ENCODE results near the gene COL4A6. TPM values are rescaled to one million over a fixed set of nuclear protein-coding genes. Genes with fewer than 3 reads are reported as not detected.
"Not testable (repeated sequence)": the region's sequence is repeated elsewhere in the genome, so short reads cannot be mapped to it uniquely, and the experiment has no call there.

The COL4A6 gene
- total and polyA plus RNA-seq, 9 donors, result 3.3 to 32.1 (median 11.7) TPM

DNA sequence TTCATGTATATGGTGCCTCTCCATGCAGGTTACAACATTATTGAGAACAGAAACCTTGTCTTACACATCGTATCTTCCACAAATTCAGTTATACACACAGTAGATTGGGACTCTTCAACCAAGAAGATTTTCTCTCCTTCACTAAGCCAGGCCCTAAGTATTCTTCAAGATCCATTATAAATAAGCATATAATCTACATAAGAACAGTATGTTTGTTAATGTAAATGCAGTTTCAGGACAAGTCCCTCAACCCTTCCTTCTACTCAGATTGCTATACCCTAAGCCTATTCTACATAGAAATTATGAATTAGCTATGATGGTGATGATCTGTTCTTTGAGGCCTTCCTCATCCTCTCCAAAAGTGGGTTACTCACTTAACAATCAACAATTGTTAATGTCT, 41.2 kb downstream of the COL4A6 start:
- Histone ChIP-seq H3K27me3 (no peaks in the 10 kb centered on the region), H3K4me3 (no peak overlapping the region), H3K4me1 (ENCODE audit: insufficient read depth) (no peaks in the 10 kb centered on the region), H3K27ac (no peak overlapping the region), H3K9me3 (no peaks in the 10 kb centered on the region), H3K36me3 (no peaks in the 10 kb centered on the region)
- intact Hi-C loops (cut with DNase I), result no loop called here
- TF ChIP-seq EP300 (IDR thresholded peaks at IDR 0.05) (no peak), CTCF (IDR thresholded peaks at IDR 0.05) (no peak), POLR2A (IDR thresholded peaks at IDR 0.05) (no peak)
- WGBS, 3 donors, result 64 to 83% (median 79%) methylated on average over 1 of the region's 1 CpG
- DNase-seq, result no peak

- Histone ChIP-seq H3K4me3 (no peak overlapping the region), H3K36me3 (no peaks in the 10 kb centered on the region), H3K9me3 (no peaks in the 10 kb centered on the region), H3K27me3 (no peaks in the 10 kb centered on the region), H3K27ac (no peak overlapping the region), H3K4me1 (ENCODE audit: insufficient read depth) (no peaks in the 10 kb centered on the region)
- TF ChIP-seq EP300 (IDR thresholded peaks at IDR 0.05), result no peak
- no peak for DNase-seq
- intact Hi-C loops (cut with DNase I), result no loop called here
- WGBS, 3 donors, result 51 to 66% (median 59%) methylated on average over 6 of the region's 6 CpGs
These were observed 41.9 kb downstream of the COL4A6 start for GRCh38 chrX:108396188-108396891.

DNA sequence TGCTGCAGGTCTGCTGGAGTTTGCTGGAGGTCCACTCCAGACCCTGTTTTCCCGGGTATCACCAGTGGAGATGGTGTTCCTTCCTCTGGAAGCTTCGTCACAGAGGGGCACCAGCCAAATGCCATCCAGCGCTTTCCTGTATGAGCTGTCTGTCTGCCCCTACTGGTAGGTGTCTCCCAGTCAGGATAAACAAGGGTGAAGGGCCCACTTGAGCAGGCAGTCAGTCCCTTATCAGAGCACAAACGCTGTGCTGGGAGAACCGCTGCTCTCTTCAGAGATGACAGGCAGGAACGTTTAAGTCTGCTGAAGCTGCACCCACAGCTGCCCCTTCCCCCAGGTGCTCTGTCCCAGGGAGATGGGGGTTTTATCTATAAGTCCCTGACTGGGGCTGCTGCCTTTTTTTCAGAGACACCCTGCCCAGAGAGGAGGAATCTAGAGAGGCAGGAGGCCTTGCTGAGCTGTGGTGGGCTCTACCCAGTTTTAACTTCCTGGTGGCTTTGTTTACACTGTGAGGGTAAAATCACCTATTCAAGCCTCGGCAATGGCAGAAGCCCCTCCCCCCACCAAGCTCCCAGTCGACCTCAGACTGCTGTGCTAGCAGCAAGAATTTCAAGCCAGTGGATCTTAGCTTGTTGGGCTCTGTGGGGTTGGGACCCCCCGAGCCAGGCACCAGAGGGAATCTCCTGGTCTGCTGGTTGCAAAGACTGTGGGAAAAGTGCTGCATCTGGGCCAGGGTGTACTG, 47.1 kb downstream of the COL4A6 start:
- H3K27ac ChIP-seq; H3K27me3 ChIP-seq; H3K36me3 ChIP-seq; H3K4me1 ChIP-seq (ENCODE audit: insufficient read depth); H3K9me3 ChIP-seq; DNase-seq; H3K4me3 ChIP-seq; intact Hi-C loops (cut with DNase I): not testable (repeated sequence)
- WGBS, 3 donors, result 54 to 59% (median 59%) methylated on average over 9 of the region's 9 CpGs

DNA sequence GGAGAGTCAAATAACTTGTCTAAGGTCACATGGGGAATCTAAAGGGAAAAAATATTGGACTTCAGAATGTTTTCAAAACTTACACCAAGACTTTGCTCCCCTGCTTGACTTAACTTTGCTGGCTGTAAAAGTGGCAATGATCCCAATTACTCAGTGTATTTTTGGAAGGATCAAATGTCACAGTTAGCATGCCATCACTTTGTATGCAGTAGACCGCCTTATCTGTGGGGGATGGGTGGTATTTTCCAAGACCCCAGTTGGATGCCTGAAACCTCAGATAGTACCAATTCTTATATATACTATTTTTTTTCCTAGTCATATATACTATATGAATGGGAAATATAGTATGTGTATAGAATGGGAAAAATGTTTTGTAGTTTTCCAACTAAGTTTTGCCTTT, 53.4 kb downstream of the COL4A6 start:
- Histone ChIP-seq H3K27ac (no peak overlapping the region), H3K27me3 (no peaks in the 10 kb centered on the region), H3K4me3 (no peak overlapping the region), H3K9me3 (no peaks in the 10 kb centered on the region), H3K4me1 (ENCODE audit: insufficient read depth) (no peaks in the 10 kb centered on the region), H3K36me3 (no peaks in the 10 kb centered on the region)
- intact Hi-C loops (cut with DNase I), result no loop called here
- 55 to 61% (median 59%) methylated on average over 1 of the region's 1 CpG for WGBS, 3 donors
- TF ChIP-seq EP300 (IDR thresholded peaks at IDR 0.05) (no peak), POLR2A (IDR thresholded peaks at IDR 0.05) (no peak), CTCF (IDR thresholded peaks at IDR 0.05) (no peak)
- DNase-seq, result no peak

- intact Hi-C loops (cut with DNase I), result no loop called here
- Histone ChIP-seq H3K9me3 (no peaks in the 10 kb centered on the region), H3K36me3 (no peaks in the 10 kb centered on the region), H3K27ac (no peak overlapping the region), H3K4me3 (no peak overlapping the region), H3K4me1 (ENCODE audit: insufficient read depth) (no peaks in the 10 kb centered on the region), H3K27me3 (no peaks in the 10 kb centered on the region)
- 67 to 82% (median 75%) methylated on average over 2 of the region's 2 CpGs for WGBS, 3 donors
- DNase-seq, result no peak
- no peak for TF ChIP-seq EP300 (IDR thresholded peaks at IDR 0.05)
- no peak for TF ChIP-seq CTCF (IDR thresholded peaks at IDR 0.05)
- TF ChIP-seq POLR2A (IDR thresholded peaks at IDR 0.05), result no peak
These were observed 58.0 kb downstream of the COL4A6 start for GRCh38 chrX:108380222-108380621.

DNA sequence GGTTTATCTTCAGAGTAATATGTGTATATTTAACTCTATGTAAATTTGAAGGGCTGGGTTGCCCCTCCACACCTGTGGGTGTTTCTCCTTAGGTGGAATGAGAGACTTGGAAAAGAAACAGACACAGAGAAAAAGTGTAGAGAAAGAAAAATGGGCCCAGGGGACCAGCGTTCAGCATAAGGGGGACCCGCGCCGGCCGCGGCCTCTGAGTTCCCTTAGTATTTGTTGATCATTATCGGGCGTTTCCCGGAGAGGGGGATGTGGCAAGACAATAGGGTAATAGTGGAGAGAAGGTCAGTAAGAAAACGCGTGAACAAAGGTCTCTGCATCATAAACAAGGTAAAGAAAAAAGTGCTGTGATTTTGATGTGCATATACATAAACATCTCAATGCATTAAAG, 61.4 kb downstream of the COL4A6 start:
- H3K27ac ChIP-seq; intact Hi-C loops (cut with DNase I); H3K36me3 ChIP-seq; H3K4me3 ChIP-seq; DNase-seq; H3K9me3 ChIP-seq; H3K4me1 ChIP-seq (ENCODE audit: insufficient read depth); H3K27me3 ChIP-seq: not testable (repeated sequence)
- WGBS, 3 donors, result 65 to 75% (median 66%) methylated on average over 11 of the region's 11 CpGs

- intact Hi-C loops (cut with DNase I); H3K4me3 ChIP-seq; H3K36me3 ChIP-seq; H3K9me3 ChIP-seq; H3K27me3 ChIP-seq; DNase-seq; H3K4me1 ChIP-seq (ENCODE audit: insufficient read depth); H3K27ac ChIP-seq: not testable (repeated sequence)
- 50 to 60% (median 56%) methylated on average over 2 of the region's 2 CpGs for WGBS, 3 donors
These were observed 62.6 kb downstream of the COL4A6 start for GRCh38 chrX:108375591-108375990.
